ENCODE data around the gene SPRED2.

The SPRED2 gene

DNA sequence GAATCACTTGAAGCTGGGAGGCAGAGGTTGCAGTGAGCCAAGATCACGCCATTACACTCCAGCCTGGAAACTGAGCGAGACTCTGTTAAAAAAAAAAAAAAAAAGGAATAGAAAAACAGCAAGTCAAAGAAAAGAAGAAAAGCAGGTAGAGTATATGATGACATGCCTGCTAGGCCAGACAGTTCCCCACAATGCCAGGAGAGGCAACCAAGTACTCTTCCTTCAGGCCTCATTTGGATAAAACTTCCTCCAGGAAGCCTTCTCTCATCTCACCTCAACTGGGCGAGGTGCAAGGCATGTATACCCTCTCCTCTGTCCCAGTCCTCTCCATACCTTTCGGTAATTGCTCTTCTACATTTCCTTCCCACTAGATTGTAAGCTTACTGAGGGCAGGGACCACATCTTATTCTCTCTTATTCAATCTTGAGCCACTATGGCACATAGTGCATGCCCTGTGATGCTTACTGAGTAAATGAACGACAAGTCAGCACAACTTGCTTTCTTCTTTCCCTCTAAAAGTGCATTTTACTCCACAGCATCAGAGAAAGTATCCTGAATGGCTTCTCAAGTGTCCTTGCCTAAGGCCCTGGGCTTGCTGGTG lies 10.1 kb upstream of the SPRED2 start:
- no peak for DNase-seq (ENCODE audit: low read depth in 3 of 3, low spot score in 1 of 3)

DNA sequence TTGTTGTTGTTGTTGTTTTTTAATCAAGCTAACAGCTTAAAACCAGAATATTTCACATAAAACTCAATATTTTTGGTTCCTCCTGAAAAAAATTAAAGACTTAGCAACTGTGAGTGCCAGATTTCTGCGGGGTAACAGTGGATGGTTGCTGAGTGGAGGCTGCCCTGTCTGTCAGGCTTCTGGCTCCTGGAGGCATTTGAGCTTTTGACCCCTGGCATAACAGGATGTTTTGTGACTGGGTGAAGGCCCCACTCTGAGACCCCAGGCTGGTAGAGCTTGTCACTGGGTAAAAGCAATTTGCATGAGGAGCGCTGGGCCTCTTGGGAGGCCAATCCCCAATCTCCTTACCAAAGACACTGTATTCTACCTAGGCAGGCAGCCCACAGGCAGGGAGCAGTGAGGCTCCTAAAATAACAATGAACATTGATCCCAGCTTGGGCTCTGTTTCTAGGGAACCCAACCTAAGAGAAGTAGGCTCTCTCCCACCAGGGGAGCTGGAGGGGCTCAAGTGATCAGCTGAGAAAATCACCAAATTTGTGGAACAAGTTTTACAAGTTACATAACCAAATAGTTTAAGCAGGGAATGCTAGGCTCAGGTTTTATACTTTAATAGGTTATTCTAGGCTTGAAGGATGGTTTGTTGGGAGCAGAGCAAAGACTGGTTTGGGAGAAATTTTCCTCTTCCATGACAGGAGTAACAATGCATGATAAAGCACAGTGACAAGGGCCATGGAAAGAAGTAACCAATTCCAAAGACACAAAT lies 5.9 kb upstream of the SPRED2 start:
- no peak for DNase-seq (ENCODE audit: low read depth in 3 of 3, low spot score in 1 of 3)

- no peak for DNase-seq (ENCODE audit: low read depth in 3 of 3, low spot score in 1 of 3)
Observed at GRCh38 chr2:65437392-65438135, 5.2 kb upstream of the SPRED2 start.

DNA sequence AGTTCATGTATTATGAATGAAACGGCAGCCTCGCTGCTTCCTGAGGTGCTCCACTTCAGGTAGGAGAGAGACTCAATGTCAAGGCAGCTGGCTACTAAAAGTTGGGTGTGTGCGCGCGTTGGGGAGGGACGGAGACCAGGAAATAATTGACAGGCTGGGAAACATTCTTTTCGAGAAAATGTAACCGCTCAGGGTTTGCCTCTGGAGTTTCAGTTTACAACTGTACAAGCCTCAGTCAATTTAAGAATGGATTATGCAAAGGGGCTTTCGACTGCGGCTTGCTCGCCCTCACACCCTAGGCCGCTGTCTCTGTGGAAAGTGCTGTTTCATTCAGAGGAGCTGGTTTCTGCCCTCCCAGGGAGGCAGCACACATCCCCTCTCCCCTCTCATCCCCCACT lies 4.4 kb upstream of the SPRED2 start:
- no peak for DNase-seq (ENCODE audit: low read depth in 3 of 3, low spot score in 1 of 3)

DNA sequence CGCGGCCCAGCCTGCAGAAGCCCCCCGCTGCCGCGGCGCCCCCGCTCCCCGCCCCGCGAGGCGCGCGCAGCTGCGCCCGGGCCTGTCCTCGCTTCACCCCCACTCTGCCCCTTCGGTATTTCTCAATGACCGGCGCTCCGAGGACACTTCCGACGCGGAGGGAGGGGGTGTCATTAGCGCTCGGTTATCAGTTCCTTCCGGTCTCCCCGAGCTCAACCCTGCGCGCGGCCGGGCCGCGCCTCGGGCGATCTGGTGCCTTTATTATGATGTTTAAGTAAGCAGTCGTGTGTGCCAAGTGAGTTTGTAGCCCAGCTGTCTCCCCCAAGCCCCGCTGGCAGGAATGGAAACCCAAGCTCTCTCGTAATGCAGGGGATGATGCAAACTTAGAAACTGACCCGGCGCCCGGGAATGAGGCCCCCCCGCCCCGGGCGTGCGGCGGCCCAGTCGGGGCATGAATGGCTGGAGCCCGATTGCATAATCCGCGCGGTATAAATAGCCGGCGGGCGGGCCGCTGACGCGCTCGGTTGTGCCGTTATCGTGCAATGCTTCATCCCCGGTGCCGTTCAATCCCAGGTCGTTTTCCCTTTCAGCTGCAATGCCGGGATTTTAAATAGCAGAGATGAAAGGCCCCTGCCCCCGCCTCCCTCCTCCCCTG lies 3.9 kb upstream of the SPRED2 start:
- peak in 1 of 3 donors; percentile 16 for DNase-seq (ENCODE audit: low read depth in 3 of 3, low spot score in 1 of 3)

- peak in 1 of 3 donors; percentile 37 for DNase-seq (ENCODE audit: low read depth in 3 of 3, low spot score in 1 of 3)
Observed at GRCh38 chr2:65435625-65436168, 3.3 kb upstream of the SPRED2 start.

GRCh38 chr2:65434592-65435241 lies 2.3 kb upstream of the SPRED2 start:
- no peak for DNase-seq (ENCODE audit: low read depth in 3 of 3, low spot score in 1 of 3)

DNA sequence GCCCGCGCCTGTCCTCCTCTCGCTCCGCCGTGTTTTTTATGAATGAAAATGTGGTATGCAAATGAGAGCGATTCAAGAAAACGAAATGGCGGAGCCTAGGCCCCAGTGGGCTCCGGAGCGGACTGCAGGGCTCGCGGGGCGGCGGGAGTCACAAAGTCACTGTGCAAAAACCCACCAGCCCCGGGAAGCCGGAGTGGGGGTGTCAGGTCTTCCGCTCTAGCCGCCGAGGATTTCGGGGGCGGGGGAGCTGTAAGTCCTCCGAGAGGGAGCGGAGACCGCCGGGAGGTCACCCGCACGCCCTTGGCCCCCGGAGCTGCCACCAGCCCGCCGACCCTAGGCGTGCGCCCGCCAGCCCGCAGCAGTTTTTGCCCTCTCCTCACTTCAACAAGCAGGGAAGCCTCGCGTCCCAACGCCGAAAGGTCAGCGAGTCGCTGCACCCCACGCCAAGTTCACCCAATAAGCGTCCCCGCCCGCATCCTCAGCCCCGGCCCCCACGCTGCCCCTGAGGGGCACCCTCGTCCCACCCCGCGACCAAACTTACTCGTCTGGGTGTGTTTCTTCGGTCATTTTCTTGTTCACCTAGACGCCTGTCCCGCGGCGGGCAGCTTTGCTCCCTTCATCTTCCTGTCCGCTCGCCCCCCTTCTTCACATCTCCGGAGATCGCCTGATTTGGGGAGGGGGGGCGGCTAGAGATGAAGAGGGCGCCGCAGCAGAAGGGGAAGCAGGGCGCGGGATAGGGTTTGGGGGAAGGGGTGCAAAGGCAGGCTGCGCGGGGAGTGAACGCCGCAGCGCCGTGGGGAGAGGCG lies 775 bp downstream of the SPRED2 start:
- DNase-seq (ENCODE audit: low read depth in 3 of 3, low spot score in 1 of 3): peak in 1 of 3 donors; percentile 27

- peak in 1 of 3 donors; percentile 45 for DNase-seq (ENCODE audit: low read depth in 3 of 3, low spot score in 1 of 3)
Observed at GRCh38 chr2:65430603-65431420, 1.6 kb downstream of the SPRED2 start.

GRCh38 chr2:65429786-65430602 lies 2.4 kb downstream of the SPRED2 start:
- DNase-seq (ENCODE audit: low read depth in 3 of 3, low spot score in 1 of 3): no peak

- no peak for DNase-seq (ENCODE audit: low read depth in 3 of 3, low spot score in 1 of 3)
Observed at GRCh38 chr2:65427532-65427931, 4.9 kb downstream of the SPRED2 start.

DNA sequence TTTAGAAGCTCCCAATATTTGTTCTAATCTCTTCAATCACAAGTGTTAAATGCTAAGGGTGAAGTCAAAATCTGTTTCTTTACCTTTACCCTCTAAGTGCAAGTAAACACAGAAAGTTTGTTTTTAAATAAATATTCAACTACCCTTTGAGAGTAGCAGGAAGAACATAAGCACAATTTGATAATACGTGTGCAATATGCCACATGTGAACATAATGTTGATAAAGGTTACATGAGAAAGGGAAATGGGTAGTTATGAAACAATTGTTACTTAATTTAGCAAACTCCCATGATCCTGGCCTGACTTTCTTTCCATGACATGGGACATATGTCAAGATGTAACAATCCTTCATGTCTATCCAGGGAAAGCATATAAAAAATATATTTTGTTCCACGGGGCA lies 7.1 kb downstream of the SPRED2 start:
- DNase-seq (ENCODE audit: low read depth in 3 of 3, low spot score in 1 of 3): no peak

DNA sequence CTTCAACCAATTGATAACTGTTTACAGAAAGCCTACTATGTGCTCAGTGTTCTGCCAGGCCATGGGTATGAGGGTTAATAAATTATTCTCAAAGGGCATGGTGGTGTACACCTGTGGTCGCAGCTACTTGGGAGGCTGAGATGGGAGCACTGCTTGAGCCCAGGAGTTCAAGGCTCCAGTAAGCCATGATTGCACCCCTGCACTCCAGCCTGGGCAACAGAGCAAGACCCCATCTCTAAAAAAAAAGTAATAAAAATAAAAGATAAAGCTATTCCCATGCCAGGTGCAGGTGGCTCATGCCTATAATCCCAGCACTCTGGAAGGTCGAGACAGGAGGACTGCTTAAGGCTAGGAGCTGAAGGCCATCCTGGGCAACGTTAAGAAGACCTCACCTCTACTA lies 8.0 kb downstream of the SPRED2 start:
- no peak for DNase-seq (ENCODE audit: low read depth in 3 of 3, low spot score in 1 of 3)

- no peak for DNase-seq (ENCODE audit: low read depth in 3 of 3, low spot score in 1 of 3)
Observed at GRCh38 chr2:65421432-65421748, 11.0 kb downstream of the SPRED2 start.

- DNase-seq (ENCODE audit: low read depth in 3 of 3, low spot score in 1 of 3): no peak
Observed at GRCh38 chr2:65420712-65421431, 11.5 kb downstream of the SPRED2 start.

GRCh38 chr2:65417509-65418085 lies 14.8 kb downstream of the SPRED2 start:
- DNase-seq (ENCODE audit: low read depth in 3 of 3, low spot score in 1 of 3): no peak

DNA sequence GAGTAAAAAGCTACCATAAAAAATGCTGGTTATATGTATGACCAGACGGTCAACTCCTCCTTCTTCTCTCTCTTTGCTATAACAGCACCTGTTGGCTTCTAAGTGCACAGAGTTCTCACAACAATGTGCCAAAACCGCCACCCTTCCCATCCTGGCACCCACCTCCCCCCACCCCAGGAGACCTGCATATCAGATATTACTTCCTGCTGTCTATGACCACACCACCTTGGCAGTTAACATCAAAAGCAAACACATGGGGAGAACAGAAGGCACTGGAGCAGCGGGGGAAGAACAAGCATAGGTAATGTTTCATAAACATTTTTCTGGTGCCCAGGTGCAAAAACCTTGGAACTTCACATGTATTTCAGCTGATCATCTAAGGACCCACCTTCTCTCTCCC lies 15.5 kb downstream of the SPRED2 start:
- DNase-seq (ENCODE audit: low read depth in 3 of 3, low spot score in 1 of 3): no peak

- no peak for DNase-seq (ENCODE audit: low read depth in 3 of 3, low spot score in 1 of 3)
Observed at GRCh38 chr2:65416321-65416720, 16.1 kb downstream of the SPRED2 start.
